Measurements from ENCODE around the gene MYZAP. TPM values are rescaled to one million over a fixed set of nuclear protein-coding genes. Genes with fewer than 3 reads are reported as not detected.

MYZAP gene
- total RNA-seq, 1 experiment from 2014 or later, result not detected

GRCh38 chr15:57597431-57597830 is 5.7 kb downstream of the MYZAP start:
- ChIA-PET POLR2A (ENCODE audit: low non-redundant PET) (no interaction called here), CTCF (no interaction called here)
- no peaks in the 10 kb centered on the region for H3K36me3 ChIP-seq (ENCODE audit: insufficient read depth, low read length, poor library complexity, severe bottlenecking)
- no peaks in the 10 kb centered on the region for H3K9me3 ChIP-seq (ENCODE audit: low read depth, low read length, poor library complexity, severe bottlenecking)
- TF ChIP-seq EZH2 (IDR thresholded peaks at IDR 0.05; ENCODE audit: borderline replicate concordance, low read depth, low read length, poor library complexity, severe bottlenecking), result no peak
- TF ChIP-seq, protein P1, sequence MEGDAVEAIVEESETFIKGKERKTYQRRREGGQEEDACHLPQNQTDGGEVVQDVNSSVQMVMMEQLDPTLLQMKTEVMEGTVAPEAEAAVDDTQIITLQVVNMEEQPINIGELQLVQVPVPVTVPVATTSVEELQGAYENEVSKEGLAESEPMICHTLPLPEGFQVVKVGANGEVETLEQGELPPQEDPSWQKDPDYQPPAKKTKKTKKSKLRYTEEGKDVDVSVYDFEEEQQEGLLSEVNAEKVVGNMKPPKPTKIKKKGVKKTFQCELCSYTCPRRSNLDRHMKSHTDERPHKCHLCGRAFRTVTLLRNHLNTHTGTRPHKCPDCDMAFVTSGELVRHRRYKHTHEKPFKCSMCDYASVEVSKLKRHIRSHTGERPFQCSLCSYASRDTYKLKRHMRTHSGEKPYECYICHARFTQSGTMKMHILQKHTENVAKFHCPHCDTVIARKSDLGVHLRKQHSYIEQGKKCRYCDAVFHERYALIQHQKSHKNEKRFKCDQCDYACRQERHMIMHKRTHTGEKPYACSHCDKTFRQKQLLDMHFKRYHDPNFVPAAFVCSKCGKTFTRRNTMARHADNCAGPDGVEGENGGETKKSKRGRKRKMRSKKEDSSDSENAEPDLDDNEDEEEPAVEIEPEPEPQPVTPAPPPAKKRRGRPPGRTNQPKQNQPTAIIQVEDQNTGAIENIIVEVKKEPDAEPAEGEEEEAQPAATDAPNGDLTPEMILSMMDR (conservative IDR thresholded peaks at IDR 0.05; ENCODE audit: low read depth, low read length), result no peak
- no TSS peak for BruUV-seq (replicated peaks)
- no peak overlapping the region for H3K27ac ChIP-seq (ENCODE audit: low read depth, low read length, poor library complexity, severe bottlenecking)
- DNase-seq (ENCODE audit: low spot score), result no peak
- no peak overlapping the region for H3K4me3 ChIP-seq (ENCODE audit: low read depth, low read length, poor library complexity, severe bottlenecking)
- intact Hi-C loops (cut with micrococcal nuclease; ENCODE audit: unreplicated experiment), result no loop called here
- no peaks in the 10 kb centered on the region for H3K4me1 ChIP-seq (ENCODE audit: insufficient read depth, low read length, poor library complexity, severe bottlenecking)
- H3K27me3 ChIP-seq (replicated peaks; ENCODE audit: insufficient read depth, low read depth, low read length, poor library complexity), result peaks cover 16% of the 10 kb centered on the region

DNA sequence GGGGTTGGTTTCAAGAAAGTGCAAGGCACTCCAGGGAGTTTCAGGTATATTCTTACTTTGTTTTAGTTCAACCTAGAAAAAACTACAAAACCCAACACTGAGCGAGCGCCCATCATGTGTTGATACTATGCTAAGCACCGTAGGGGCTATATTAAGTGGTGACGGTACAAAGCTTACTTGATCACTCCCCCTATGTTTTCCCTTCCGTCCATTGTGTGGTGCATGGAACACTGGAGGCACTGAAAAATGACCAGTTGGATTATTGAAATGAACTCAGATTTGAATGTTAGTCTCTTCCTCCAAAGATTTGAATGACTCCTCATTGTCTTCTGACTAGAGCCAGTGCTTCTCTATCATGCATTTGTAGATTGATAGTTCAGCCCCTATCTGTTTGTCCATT is 6.6 kb downstream of the MYZAP start:
- no peak for DNase-seq (ENCODE audit: low spot score)
- no peaks in the 10 kb centered on the region for H3K4me1 ChIP-seq (ENCODE audit: insufficient read depth, low read length, poor library complexity, severe bottlenecking)
- CTCF ChIA-PET, result no interaction called here
- no peak overlapping the region for H3K4me3 ChIP-seq (ENCODE audit: low read depth, low read length, poor library complexity, severe bottlenecking)
- H3K27ac ChIP-seq (ENCODE audit: low read depth, low read length, poor library complexity, severe bottlenecking), result no peak overlapping the region
- BruUV-seq (replicated peaks), result no TSS peak
- no peaks in the 10 kb centered on the region for H3K9me3 ChIP-seq (ENCODE audit: low read depth, low read length, poor library complexity, severe bottlenecking)
- peaks cover 16% of the 10 kb centered on the region for H3K27me3 ChIP-seq (replicated peaks; ENCODE audit: insufficient read depth, low read depth, low read length, poor library complexity)
- H3K36me3 ChIP-seq (ENCODE audit: insufficient read depth, low read length, poor library complexity, severe bottlenecking), result no peaks in the 10 kb centered on the region
- intact Hi-C loops (cut with micrococcal nuclease; ENCODE audit: unreplicated experiment), result no loop called here
- TF ChIP-seq, protein P1 (conservative IDR thresholded peaks at IDR 0.05; ENCODE audit: low read depth, low read length), result no peak
- no peak for TF ChIP-seq EZH2 (IDR thresholded peaks at IDR 0.05; ENCODE audit: borderline replicate concordance, low read depth, low read length, poor library complexity, severe bottlenecking)
- POLR2A ChIA-PET (ENCODE audit: low non-redundant PET), result no interaction called here

GRCh38 chr15:57599296-57599810 is 7.6 kb downstream of the MYZAP start:
- H3K27me3 ChIP-seq (replicated peaks; ENCODE audit: insufficient read depth, low read depth, low read length, poor library complexity), result peaks cover 16% of the 10 kb centered on the region
- H3K36me3 ChIP-seq (ENCODE audit: insufficient read depth, low read length, poor library complexity, severe bottlenecking), result no peaks in the 10 kb centered on the region
- POLR2A ChIA-PET (ENCODE audit: low non-redundant PET), result no interaction called here
- intact Hi-C loops (cut with micrococcal nuclease; ENCODE audit: unreplicated experiment), result no loop called here
- no peaks in the 10 kb centered on the region for H3K4me1 ChIP-seq (ENCODE audit: insufficient read depth, low read length, poor library complexity, severe bottlenecking)
- no peak for TF ChIP-seq EZH2 (IDR thresholded peaks at IDR 0.05; ENCODE audit: borderline replicate concordance, low read depth, low read length, poor library complexity, severe bottlenecking)
- TF ChIP-seq, protein P1 (conservative IDR thresholded peaks at IDR 0.05; ENCODE audit: low read depth, low read length), result no peak
- no TSS peak for BruUV-seq (replicated peaks)
- no peak for DNase-seq (ENCODE audit: low spot score)
- no peak overlapping the region for H3K4me3 ChIP-seq (ENCODE audit: low read depth, low read length, poor library complexity, severe bottlenecking)
- no peak overlapping the region for H3K27ac ChIP-seq (ENCODE audit: low read depth, low read length, poor library complexity, severe bottlenecking)
- H3K9me3 ChIP-seq (ENCODE audit: low read depth, low read length, poor library complexity, severe bottlenecking), result no peaks in the 10 kb centered on the region
- CTCF ChIA-PET, result no interaction called here
